ENCODE measurements around the gene SMIM30. TPM values are rescaled to one million over a fixed set of nuclear protein-coding genes. Genes with fewer than 3 reads are reported as not detected.
A peak's percentile ranks its signal among the peaks of the same experiment; 100 is the strongest.

Gene SMIM30
- total RNA-seq, 1 experiment from 2014 or later: 80.4 TPM

GRCh38 chr7:113100121-113100603 is 18.2 kb downstream of the SMIM30 start:
- DNase-seq (ENCODE audit: low read depth): peak; percentile 72

GRCh38 chr7:113099284-113099919 is 19.0 kb downstream of the SMIM30 start:
- no peak for DNase-seq (ENCODE audit: low read depth)

- no peak for DNase-seq (ENCODE audit: low read depth)
Measured at GRCh38 chr7:113094517-113095249, 23.7 kb downstream of the SMIM30 start.

- no peak for DNase-seq (ENCODE audit: low read depth)
Measured at GRCh38 chr7:113093561-113093960, 24.8 kb downstream of the SMIM30 start.

- DNase-seq (ENCODE audit: low read depth): no peak
Measured at GRCh38 chr7:113092762-113093161, 25.6 kb downstream of the SMIM30 start.

GRCh38 chr7:113087071-113087998 is 31.0 kb downstream of the SMIM30 start:
- peak; percentile 84 for DNase-seq (ENCODE audit: low read depth)

GRCh38 chr7:113086431-113086888 is 31.9 kb downstream of the SMIM30 start, which contains the start of gene GPR85:
Gene GPR85 (minus strand): TSS chr7:113086827. CDS start chr7:113084721, 2,106 bp downstream.
- DNase-seq (ENCODE audit: low read depth): peak; percentile 90

- peak; percentile 31 for DNase-seq (ENCODE audit: low read depth)
Measured at GRCh38 chr7:113085781-113086390, 32.5 kb downstream of the SMIM30 start.

- no peak for DNase-seq (ENCODE audit: low read depth)
Measured at GRCh38 chr7:113084496-113085172, 33.7 kb downstream of the SMIM30 start.

- DNase-seq (ENCODE audit: low read depth): no peak
Measured at GRCh38 chr7:113083816-113084495, 34.4 kb downstream of the SMIM30 start.

- DNase-seq (ENCODE audit: low read depth): no peak
Measured at GRCh38 chr7:113083132-113083815, 35.1 kb downstream of the SMIM30 start.

- no peak for DNase-seq (ENCODE audit: low read depth)
Measured at GRCh38 chr7:113078331-113078730, 40.0 kb downstream of the SMIM30 start.

GRCh38 chr7:113076703-113077102 is 41.7 kb downstream of the SMIM30 start:
- DNase-seq (ENCODE audit: low read depth): no peak

- no peak for DNase-seq (ENCODE audit: low read depth)
Measured at GRCh38 chr7:113071465-113071864, 46.9 kb downstream of the SMIM30 start.

Other genes with a start within 250 kb of the SMIM30 start
- gene GPR85, start 31.7 kb downstream of the SMIM30 start, total RNA-seq (2014; rRNA removed; shearing (Covaris generic)): 1.4 and 3.4 TPM in 2 replicates